ENCODE results near the gene NHSL2. TPM values are rescaled to one million over a fixed set of nuclear protein-coding genes. Genes with fewer than 3 reads are reported as not detected.

NHSL2 gene
- total RNA-seq, 4 donors from 2014 or later: 1.6 to 6.0 (median 3.6) TPM

GRCh38 chrX:72102126-72102525 is 191.5 kb downstream of the NHSL2 start:
- in situ Hi-C loops (cut with MboI; ENCODE audit: low pct_ligation_motif_present in 1 of 4, low pct_unique_long_range_greater_than_20kb in 1 of 4, low sequenced_read_pairs in 3 of 4): no loop called here
- intact Hi-C loops (cut with DNase I; ENCODE audit: low total_unique reads): no loop called here

GRCh38 chrX:72102760-72103159 is 192.1 kb downstream of the NHSL2 start:
- Histone ChIP-seq H3K4me1 (no peaks in the 10 kb centered on the region), H3K27me3 (no peaks in the 10 kb centered on the region), H3K4me3 (no peak overlapping the region), H3K36me3 (no peaks in the 10 kb centered on the region), H3K9me3 (no peaks in the 10 kb centered on the region), H3K27ac (no peak overlapping the region)
- 58 to 67% methylated on average over 1 to 4 of the region's 4 CpGs for WGBS, 2 donors (ENCODE audit: low coverage in 1 of 2)
- in situ Hi-C loops (cut with MboI; ENCODE audit: low pct_ligation_motif_present in 1 of 4, low pct_unique_long_range_greater_than_20kb in 1 of 4, low sequenced_read_pairs in 3 of 4): no loop called here
- intact Hi-C loops (cut with DNase I; ENCODE audit: low total_unique reads): no loop called here
- no peak for DNase-seq
- TF ChIP-seq POLR2A (IDR thresholded peaks at IDR 0.05) (no peak), POLR2AphosphoS5 (IDR thresholded peaks at IDR 0.05) (no peak), CTCF (IDR thresholded peaks at IDR 0.05) (no peak), EP300 (IDR thresholded peaks at IDR 0.05; ENCODE audit: low read depth) (no peak)

More at GRCh38 chrX:72102126-72102525, 191.5 kb downstream of the NHSL2 start:
- DNase-seq: no peak
- WGBS, 2 donors (ENCODE audit: low coverage in 1 of 2): 66% methylated on average over 2 of the region's 2 CpGs; no CpG with 5 or more reads in 1 of the 2 donors
- Histone ChIP-seq H3K4me1 (no peaks in the 10 kb centered on the region), H3K9me3 (no peaks in the 10 kb centered on the region), H3K4me3 (no peak overlapping the region), H3K27me3 (no peaks in the 10 kb centered on the region), H3K27ac (no peak overlapping the region), H3K36me3 (no peaks in the 10 kb centered on the region)
- TF ChIP-seq POLR2AphosphoS5 (IDR thresholded peaks at IDR 0.05) (no peak), POLR2A (IDR thresholded peaks at IDR 0.05) (no peak), EP300 (IDR thresholded peaks at IDR 0.05; ENCODE audit: low read depth) (no peak), CTCF (IDR thresholded peaks at IDR 0.05) (no peak)

- H3K4me1 ChIP-seq: no peaks in the 10 kb centered on the region
- DNase-seq: no peak
- intact Hi-C loops (cut with DNase I; ENCODE audit: low total_unique reads) (no loop called here), in situ Hi-C loops (cut with MboI; ENCODE audit: low pct_ligation_motif_present in 1 of 4, low pct_unique_long_range_greater_than_20kb in 1 of 4, low sequenced_read_pairs in 3 of 4) (no loop called here)
- no peak overlapping the region for H3K4me3 ChIP-seq
- no peaks in the 10 kb centered on the region for H3K27me3 ChIP-seq
- TF ChIP-seq CTCF (IDR thresholded peaks at IDR 0.05) (no peak), POLR2A (IDR thresholded peaks at IDR 0.05) (no peak), EP300 (IDR thresholded peaks at IDR 0.05; ENCODE audit: low read depth) (no peak), POLR2AphosphoS5 (IDR thresholded peaks at IDR 0.05) (no peak)
- WGBS, 2 donors (ENCODE audit: low coverage in 1 of 2): 77% methylated on average over 6 of the region's 6 CpGs; no CpG with 5 or more reads in 1 of the 2 donors
- H3K27ac ChIP-seq: no peak overlapping the region
- no peaks in the 10 kb centered on the region for H3K36me3 ChIP-seq
- H3K9me3 ChIP-seq: no peaks in the 10 kb centered on the region
Observed at GRCh38 chrX:72105436-72105835, 194.8 kb downstream of the NHSL2 start.

- in situ Hi-C loops (cut with MboI; ENCODE audit: low pct_ligation_motif_present in 1 of 4, low pct_unique_long_range_greater_than_20kb in 1 of 4, low sequenced_read_pairs in 3 of 4) (no loop called here), intact Hi-C loops (cut with DNase I; ENCODE audit: low total_unique reads) (no loop called here)
- Histone ChIP-seq H3K36me3 (no peaks in the 10 kb centered on the region), H3K27me3 (no peaks in the 10 kb centered on the region), H3K9me3 (no peaks in the 10 kb centered on the region), H3K4me1 (no peaks in the 10 kb centered on the region), H3K27ac (no peak overlapping the region), H3K4me3 (no peak overlapping the region)
- TF ChIP-seq POLR2A (IDR thresholded peaks at IDR 0.05): no peak
- TF ChIP-seq EP300 (IDR thresholded peaks at IDR 0.05; ENCODE audit: low read depth): no peak
- no peak for TF ChIP-seq CTCF (IDR thresholded peaks at IDR 0.05)
- TF ChIP-seq POLR2AphosphoS5 (IDR thresholded peaks at IDR 0.05): no peak
- DNase-seq: no peak
- 59% methylated on average over 6 of the region's 6 CpGs; no CpG with 5 or more reads in 1 of the 2 donors for WGBS, 2 donors (ENCODE audit: low coverage in 1 of 2)
Observed at GRCh38 chrX:72107320-72107719, 196.7 kb downstream of the NHSL2 start.
